GM18502 (cell line): Measurements from ENCODE around the gene TGFA.

Experiments
- ATAC-seq: cut with Tn5 transposase; IDR thresholded peaks from one replicate; pipeline ENCODE4 v1.9.1; 2021; ENCODE audit warnings: mild to moderate bottlenecking; ENCODE audit not compliant: unreplicated experiment, poor library complexity

The TGFA gene

DNA sequence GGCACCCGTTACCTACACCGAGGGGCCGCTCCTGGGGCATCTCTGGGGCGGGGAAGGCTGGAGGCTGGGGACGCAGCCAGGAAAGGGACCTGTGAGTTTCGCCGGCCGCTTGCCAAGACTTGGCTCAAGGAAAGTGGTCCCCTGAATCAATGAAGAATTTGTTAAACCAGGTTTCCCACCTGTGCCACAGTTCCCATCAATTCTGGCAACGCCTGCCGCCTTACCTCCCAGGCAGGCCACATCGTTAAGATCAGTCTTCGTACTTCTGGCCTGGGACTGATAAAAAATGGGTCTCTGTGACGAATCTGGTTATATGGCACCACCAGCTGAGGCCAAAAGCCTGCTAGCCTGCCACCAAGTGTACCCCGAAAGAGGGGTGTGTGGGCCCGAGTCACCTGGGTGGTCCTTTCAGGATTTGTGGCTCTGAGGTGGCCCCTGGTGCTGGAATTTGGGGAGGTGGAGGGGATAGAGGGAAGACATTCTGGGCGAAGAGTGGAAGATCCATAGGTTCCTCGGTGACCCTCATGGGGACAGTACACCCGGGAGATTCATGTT lies 789 bp upstream of the TGFA start:
- no peak for ATAC-seq

DNA sequence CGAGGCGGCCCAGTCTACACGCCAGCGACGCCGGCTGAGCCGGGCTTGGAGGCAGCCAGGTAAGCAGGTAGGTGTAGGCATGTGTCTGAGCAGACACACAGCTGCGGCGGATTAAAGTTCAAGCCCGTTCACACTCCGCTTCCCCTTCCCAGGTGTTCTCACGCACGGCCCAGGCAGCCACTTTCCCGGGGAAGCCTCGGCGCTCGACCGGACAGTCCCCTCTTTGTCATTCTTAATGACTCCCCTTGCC lies 367 bp downstream of the TGFA start:
- ATAC-seq, result peak; percentile 10

DNA sequence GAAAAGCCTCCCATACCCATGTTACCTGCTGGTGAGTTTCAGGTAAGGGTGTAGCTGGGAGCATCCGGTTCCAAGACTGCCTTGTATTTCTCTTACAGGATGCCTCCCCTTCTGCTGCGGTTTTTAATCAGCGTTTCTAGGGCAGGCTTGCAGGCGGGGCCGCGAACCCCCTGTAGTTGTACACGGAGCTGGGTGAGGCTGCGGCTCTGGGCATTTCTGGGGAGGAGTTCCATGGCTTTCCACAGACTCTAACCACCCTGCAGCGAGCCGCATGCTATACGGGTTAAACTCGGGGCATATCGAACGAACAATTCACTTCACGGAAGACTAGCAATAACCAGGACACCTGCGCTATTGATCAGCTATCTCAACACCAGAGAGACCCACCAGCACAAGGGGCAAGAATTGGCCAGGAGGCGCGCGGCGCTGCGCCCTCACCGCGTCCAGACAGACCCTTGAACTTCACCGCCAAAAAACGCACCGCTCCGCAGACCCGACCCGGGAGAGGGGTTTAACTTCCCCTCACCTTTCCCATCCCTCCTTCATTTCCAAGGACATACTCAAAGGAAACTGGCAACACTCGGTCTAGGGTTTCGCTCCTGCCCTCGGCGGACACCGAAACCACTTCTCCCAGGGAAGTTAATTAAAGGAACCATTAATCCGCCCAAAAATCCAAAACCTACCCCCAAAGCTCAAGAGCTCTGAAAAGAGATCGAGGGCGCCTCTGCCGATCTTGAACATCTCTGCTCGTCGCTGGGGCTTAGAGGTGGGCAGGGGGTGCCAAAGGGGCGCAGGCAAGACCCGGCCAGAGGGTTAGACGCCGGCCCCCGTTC lies 909 bp downstream of the TGFA start:
- ATAC-seq, result no peak

DNA sequence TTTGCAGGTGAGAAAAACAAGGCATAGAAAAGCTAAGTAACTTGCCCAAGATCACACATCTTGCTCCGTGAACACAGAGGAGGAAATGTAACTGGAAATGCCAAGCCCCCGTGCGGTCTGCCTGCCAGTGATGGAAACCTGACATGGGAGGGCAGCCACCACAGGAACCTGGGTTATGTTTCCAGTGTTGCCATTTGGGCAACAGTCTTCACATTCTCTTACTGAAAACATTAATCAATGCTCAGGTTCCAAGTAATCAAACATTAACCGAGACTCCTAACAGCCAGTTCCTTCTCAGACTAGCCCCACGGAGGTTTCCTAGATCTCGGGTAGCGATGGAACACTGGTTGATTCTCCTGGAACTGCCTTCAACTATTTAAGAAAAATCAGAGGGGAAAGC lies 2.5 kb downstream of the TGFA start:
- ATAC-seq, result no peak

DNA sequence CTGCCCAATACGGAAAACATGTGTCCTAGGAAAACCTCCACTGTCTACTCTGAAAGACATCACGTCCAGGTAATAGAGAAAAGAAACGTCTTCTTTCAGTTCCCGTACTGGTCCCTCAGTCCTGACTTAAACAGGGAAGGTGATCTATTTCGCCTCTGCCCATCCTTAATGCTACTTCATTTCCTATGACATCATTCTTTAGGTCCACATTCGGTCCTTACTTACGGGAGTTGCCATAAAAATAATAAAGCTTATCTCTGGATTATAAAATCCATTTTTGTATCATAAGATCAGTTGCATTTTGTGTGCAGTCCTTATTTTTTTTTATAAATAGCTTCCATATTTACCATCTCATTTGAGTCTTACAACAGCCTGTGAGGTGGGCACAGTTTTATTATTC lies 3.7 kb downstream of the TGFA start:
- ATAC-seq, result no peak

DNA sequence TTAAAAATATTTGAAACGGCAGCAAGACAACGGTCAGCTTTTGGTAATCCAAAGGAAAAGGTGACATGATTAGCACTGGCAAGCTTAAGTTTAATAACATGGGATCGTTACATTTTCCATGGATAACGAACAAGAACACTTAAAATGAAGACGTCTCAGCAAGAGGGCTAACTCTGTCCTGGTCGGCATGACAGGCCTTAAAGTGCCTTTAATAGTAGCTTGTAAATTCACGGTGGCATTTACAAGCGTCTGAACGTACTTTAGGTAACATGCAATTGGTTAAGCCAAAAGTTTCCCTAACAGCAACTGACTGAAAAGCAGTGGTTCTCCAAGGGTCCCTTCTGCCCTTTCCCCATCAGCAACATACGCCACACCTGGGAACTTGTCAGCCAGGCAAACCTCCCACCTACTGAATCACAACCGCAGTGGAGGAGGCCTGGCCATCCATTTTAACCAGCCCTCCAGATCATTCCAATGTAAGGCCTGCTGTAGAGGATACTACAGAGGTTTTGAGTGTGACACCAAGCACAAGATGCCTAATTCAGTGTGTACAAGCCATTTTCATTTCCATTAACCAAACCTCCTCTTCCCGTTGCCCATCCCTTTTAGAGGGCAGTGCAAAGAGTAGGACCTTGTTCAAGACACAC lies 4.4 kb downstream of the TGFA start:
- no peak for ATAC-seq

DNA sequence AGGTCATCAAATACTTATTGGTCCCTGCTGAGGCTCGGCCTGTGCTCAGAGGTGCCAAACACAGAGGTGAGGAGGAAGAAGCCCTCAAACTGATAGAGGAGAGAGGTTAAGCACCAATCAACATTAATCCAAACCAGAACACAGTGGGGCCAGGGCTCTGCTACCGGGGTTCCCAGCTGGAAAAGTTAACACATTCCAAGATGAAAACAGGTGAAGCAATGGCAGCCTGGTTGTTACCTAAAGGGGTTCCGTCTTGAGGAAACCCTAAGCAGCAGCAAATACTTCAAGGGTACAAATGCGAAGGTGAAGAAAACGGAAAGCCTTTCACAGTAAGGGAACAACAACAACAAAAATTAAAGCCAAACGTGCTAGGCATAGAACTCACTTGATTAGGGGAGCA lies 5.4 kb downstream of the TGFA start:
- ATAC-seq, result no peak

DNA sequence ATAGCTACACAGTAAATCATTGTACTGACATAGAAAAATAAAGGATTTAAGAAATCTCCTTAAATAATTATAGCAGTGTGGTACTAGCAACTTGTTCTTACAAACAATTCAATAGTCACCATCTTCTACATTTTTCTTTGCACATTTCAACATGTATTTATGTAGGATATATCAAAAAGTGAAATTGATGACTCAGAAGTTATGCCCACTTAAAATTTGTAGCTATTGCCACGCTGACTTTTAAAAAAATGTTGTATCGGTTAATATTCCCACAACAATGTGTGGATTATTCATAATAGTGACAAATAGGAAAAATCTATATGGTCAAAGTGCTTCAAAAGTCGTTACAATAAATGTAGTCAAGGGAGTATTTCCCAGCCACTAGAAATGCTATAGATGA lies 6.7 kb downstream of the TGFA start:
- no peak for ATAC-seq

DNA sequence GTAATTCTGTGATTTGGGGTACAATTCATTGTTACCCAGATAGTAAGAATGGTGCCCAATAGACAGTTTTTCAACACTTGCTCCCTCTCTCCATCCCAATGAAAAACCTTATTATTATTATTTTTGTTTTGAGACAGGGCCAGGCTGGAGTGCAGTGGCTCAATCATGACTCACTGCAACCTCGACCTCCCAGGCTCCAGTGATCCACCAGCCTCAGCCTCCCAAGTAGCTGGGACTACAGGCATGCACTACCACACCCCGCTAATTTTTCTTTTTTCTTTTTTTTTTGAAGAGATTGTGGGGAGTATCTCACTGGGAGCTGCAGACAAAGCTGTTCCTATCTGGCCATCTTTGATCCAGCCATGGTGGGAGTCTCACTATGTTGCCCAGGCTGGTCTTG lies 7.2 kb downstream of the TGFA start:
- no peak for ATAC-seq

DNA sequence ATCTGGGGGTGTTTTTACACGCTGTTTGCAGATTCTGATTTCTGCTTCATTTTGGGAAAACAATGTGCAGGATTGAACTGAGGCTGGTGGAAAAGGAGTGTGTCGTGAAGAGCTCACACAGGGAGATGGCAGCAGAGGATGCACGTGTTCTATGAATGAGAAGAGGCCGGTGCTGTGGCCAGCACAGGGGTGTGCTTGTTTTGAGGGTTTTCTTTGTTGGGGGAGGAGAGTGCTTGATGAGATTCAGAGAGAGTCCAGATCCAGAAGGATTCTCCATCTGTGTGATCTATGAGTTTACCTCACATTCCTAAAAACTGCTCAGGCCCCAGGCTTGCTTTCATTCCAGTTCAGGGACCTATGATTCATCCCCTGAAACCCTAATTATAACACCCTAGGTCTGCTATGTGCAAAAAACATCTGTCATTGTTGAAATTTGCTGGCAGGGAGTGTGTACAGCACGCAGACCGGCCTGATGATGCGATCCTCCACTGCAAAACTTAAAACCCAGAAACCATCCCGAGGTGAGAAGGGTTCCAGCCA lies 12.1 kb downstream of the TGFA start:
- ATAC-seq, result no peak

DNA sequence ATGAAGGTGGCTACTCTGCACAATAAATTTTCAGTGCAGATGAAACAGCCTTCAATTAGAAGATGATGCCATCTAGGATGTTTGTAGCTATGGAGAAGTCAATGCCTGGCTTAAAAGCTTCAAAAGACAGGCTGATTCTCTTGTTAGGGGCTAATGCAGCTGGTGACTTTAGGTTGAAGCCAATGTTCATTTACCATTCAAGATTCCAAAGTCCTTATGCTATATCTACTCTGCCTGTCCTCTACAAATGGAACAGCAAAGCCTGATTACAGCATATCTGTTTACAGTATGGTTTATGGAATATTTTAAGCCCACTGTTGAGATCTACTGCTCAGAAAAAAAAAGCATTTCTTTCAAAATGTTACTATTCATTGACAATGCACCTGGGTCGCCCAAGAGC lies 15.8 kb downstream of the TGFA start:
- ATAC-seq, result no peak

DNA sequence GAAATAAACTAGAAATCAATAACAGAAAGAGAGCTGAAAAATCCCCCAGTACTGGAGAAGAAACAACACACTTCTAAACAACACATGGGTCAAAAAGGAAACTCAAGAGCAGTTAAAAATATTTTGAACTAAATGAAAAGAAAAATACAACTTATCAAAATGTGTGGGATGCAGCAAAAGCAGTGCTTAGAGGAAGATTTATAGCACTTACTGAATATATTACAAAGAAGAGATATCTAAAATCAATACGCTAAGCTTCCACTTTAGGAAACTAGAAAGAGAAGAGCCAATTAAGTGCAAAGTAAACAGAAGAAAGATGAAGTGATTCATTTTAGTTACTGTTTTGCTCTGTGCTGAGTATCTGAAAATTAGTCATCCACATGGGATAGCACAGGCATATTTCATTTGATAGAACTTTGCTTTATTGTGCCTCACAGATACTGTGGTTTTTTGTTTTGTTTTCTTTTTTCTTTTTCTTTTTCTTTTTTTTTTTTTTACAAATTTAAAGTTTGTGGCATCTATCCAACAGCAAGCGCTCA lies 17.0 kb downstream of the TGFA start:
- ATAC-seq, result no peak

DNA sequence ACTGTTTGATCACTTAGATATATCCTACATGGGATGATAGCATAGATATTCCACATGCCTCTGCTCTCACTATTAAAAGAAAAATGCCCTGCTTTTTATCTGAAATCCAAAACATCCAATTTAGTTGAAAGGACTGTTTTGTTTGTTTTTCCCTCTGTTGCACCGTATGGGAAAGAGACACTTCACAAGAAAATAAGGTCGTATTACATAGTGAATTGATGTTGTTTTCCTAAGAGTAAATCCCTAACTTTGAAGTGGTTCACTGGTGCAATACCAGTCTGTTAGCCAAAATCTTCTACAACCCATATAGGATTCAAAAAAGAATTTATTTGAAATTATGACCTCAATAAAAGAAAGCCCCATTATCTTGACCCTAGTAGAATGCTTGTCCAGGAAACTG lies 18.1 kb downstream of the TGFA start:
- ATAC-seq, result no peak

DNA sequence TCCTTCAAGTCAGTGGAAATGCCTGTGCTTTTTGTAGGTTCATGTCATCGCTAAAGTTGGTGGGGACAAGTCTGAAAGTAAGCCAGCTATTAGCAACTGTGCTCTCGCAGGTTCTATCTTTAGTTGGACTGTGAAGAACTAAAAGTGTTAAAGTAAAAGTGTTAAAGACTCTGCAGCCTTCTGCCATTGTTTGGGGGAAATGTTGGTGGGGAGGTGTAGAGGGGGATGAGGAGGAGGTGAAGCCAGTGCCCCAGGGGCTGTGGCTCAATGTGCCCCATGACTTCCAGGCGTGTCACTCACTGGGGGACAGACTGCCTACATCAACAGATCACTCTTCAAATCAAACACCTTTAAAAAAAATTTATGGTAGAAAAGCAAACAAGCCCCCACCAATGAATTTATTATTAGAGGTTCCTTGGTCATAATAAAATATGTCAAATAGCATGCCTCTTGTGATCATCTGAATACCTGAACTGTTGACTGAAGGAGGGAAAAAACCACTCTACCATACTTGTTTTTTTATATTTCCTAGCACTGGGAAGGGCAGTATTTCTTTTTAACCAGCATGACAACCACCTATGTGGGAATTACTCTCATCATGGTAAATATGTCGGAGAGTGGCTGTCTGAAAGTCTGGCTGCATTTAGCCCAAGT lies 19.3 kb downstream of the TGFA start:
- no peak for ATAC-seq

DNA sequence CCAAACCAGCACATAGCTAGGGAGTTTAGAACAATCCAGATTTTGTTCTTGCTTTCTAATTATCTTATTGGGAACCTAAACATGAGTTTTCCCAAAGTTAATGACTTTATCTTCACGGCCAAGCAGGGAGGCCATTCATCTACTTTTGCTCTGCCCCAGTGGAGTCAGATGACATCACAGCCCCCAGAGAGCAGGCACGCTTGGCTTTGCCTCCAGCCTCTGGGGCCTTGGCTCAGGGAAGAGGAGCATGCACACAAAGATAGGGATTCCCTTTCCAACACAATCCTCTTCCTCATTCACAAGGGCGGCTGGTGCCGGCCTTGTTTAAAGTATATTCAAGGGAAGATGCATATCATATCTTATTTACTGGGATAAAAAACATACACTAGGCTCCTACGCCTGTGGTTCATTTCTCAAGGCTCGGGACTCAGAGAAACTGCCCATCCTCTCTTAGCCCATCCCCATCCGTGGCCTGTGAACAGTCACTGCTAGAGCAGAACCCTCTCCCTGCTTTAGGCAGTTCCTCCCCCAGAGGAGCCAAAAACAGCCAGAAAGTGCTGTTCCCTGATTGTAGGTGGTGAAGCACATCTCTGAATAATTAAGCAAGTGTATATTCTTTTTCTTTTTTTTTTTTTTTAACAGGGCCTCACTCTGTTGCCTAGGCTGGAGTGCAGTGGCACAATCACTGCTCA lies 21.2 kb downstream of the TGFA start:
- ATAC-seq, result no peak

DNA sequence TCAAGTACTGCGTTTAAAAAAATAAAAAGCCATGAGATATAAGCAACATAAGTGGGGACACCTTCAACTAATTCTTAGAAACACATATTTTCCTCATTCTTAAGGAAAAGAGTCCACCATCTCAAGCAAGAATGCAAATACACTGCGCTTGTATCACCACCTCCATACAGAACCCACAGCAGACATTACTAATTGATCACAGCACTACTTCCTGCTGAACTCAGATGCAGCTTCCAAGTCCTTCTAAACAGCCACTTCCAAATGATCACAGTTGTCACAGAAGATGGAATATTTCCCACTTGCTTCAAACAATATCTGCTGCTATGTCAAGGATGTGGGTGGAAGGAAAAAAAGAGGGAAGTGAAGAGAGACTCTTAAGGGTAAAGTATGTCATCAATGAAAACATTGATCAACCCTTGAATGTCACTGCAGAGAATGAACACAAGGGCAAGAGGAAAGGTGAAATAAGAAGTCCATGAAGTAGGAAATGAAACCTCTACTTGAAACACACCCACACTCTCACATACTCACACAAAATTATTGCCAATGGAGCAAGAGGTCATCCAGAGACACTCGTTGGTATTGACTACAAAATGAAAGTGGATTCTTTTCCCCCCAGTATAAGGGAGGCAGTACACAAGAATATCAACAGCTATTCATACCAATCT lies 22.1 kb downstream of the TGFA start:
- ATAC-seq, result no peak

DNA sequence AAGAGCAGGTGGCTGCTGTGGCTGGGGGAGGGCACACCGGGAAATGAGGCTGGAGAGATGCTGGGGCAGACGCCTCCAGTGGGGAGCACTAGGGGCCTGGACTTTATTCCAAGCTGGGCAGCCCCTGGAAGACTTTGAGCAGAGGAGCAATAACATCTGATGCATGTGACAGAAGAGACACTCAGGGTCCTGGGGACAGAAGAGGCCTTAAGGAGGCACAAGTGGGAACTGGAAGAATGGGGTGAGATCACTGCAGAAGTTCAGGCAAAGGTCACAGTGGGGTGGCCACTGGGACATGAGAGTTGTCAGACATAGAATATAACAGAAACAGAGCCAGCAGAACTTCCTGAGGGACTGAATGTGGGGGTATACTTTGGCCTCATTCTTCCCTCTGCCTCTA lies 24.0 kb downstream of the TGFA start:
- ATAC-seq, result no peak

DNA sequence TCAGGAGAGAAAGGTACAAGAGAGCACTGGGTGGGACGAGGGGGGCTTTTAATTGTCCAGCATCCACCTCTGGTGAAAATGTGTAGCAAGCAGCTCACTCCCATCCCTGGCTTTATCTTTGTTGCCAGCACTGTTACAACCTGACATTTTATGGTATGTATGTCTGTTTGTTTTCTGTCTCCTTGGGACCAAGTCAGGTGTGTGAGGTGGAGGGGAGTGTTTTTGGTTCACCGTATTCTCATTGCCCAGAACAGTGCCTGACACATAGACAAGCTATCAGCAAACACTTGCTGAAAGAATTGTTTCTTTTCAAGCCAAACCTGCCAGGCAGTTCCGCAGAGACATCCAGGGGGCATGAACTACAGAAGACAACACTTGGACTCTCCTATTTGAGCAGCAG lies 24.7 kb downstream of the TGFA start:
- ATAC-seq, result no peak

DNA sequence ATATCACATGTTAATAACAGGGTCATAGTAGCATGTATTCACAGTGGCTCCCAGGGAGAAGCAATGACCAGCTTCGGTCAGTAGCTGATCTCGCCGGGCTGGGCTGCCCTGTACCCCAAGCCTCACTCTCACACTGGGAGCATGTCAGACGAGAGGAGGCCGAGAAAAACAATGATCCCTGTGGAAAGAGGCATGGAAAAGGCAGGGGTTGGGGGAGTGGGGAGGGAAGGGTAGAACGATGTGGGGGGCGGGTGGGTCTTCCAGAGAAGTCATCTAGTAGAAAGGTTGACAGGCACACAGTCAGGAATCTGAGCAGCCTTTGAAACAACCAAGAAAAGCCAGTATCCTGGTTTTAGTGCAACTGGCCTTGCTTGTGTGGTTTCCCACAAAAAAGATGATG lies 25.4 kb downstream of the TGFA start:
- no peak for ATAC-seq
